Fibroblast of lung (primary cell): ENCODE measurements around the gene TMEM259. TPM values are rescaled to one million over a fixed set of nuclear protein-coding genes. Genes with fewer than 3 reads are reported as not detected.

ENCODE experiments used
- DNase-seq, 2 donors: peaks; one replicate each; pipeline versions ENCODE4 v3.0.0 to v3.0.0-alpha.2; 2010; ENCODE audit warnings: low read depth in 2 of 2
- H2AFZ ChIP-seq: 2 replicates; pipeline ENCODE4 v1.5.1; 2012; ENCODE audit warnings: low read length, control low read depth, inconsistent platforms
- H3K27ac ChIP-seq: 2 replicates; pipeline ENCODE4 v1.5.1; 2011; ENCODE audit warnings: low read length, control low read depth; ENCODE audit not compliant: insufficient read depth
- H3K27me3 ChIP-seq: 2 replicates; pipeline ENCODE4 v1.5.1; 2011; ENCODE audit warnings: mild to moderate bottlenecking, low read length; ENCODE audit not compliant: control insufficient read depth, insufficient read depth
- H3K36me3 ChIP-seq: 2 replicates; pipeline ENCODE4 v1.5.1; 2011; ENCODE audit warnings: low read length; ENCODE audit not compliant: control insufficient read depth, insufficient read depth
- H3K4me1 ChIP-seq: 2 replicates; pipeline ENCODE4 v1.5.1; 2011; ENCODE audit warnings: low read length; ENCODE audit not compliant: control insufficient read depth, insufficient read depth; ENCODE audit errors: extremely low read depth
- H3K4me2 ChIP-seq: 2 replicates; pipeline ENCODE4 v1.5.1; 2011; ENCODE audit warnings: low read length, control low read depth; ENCODE audit not compliant: insufficient read depth; ENCODE audit errors: extremely low read depth
- H3K4me3 ChIP-seq, 4 experiments: fragments of 200-600 bp in 1 of 4; sonication (generic) in 1 of 4; replicated peaks in 1 of 4; 2 replicates each; pipeline ENCODE4 v1.5.1; 2011 to 2016; ENCODE audit warnings: low read length in 4 of 4, low read depth in 3 of 4, mild to moderate bottlenecking in 3 of 4, control low read depth in 2 of 4, inconsistent platforms in 1 of 4, mixed read lengths in 1 of 4; ENCODE audit not compliant: insufficient read depth in 1 of 4; ENCODE audit errors: control extremely low read depth in 1 of 4
- H3K79me2 ChIP-seq: 2 replicates; pipeline ENCODE4 v1.5.1; 2012; ENCODE audit warnings: mild to moderate bottlenecking, low read length, inconsistent platforms; ENCODE audit not compliant: control insufficient read depth, insufficient read depth
- H3K9ac ChIP-seq: 2 replicates; pipeline ENCODE4 v1.5.1; 2011; ENCODE audit warnings: mild to moderate bottlenecking, low read length, control low read depth; ENCODE audit not compliant: insufficient read depth
- H3K9me3 ChIP-seq: 2 replicates; pipeline ENCODE4 v1.5.1; 2012; ENCODE audit warnings: low read depth, low read length; ENCODE audit not compliant: control insufficient read depth, insufficient read depth
- H4K20me1 ChIP-seq: 2 replicates; pipeline ENCODE4 v1.5.1; 2011; ENCODE audit warnings: low read length; ENCODE audit not compliant: control insufficient read depth, insufficient read depth; ENCODE audit errors: extremely low read depth
- EZH2 ChIP-seq: IDR thresholded peaks from 2 replicates; pipeline ENCODE4 v1.5.1; 2012; ENCODE audit warnings: low read length, control low read depth, mild to moderate bottlenecking; ENCODE audit errors: missing control alignments
- polyA plus RNA-seq, 2 donors: library from polyadenylated mRNA; depleted of rRNA in 1 of 2; stranded (reverse) in 1 of 2; unstranded in 1 of 2; fragments of >200 nt; gene quantifications; 2 replicates each; pipeline ENCODE4 v1.2.1, GENCODE V29; 2011 to 2012; ENCODE audit warnings: missing spikeins in 1 of 2
- total RNA-seq: library from RNA; depleted of rRNA; stranded (reverse); fragments of >200 nt; gene quantifications from 2 replicates; pipeline ENCODE4 v1.2.1, GENCODE V29; 2014
- TF ChIP-seq, protein P1 (sequence below), 2 donors: IDR thresholded peaks in 1 of 2; conservative IDR thresholded peaks in 1 of 2; 1 replicate in 1 of 2; 2 replicates in 1 of 2; pipeline ENCODE4 v1.5.1; 2011 to 2012; ENCODE audit warnings: low read length in 2 of 2, control low read depth in 1 of 2, inconsistent platforms in 1 of 2, low read depth in 1 of 2, mild to moderate bottlenecking in 1 of 2

The TMEM259 gene
- total and polyA plus RNA-seq, 2 donors (not counting 1 experiment from before 2014, with no cell fraction given), result 57.8 to 67.1 TPM

GRCh38 chr19:1060689-1061088 is 39.8 kb upstream of the TMEM259 start:
- Histone ChIP-seq H3K9me3 (peaks cover 5% of the 10 kb centered on the region), H3K36me3 (no peaks in the 10 kb centered on the region), H4K20me1 (no peaks in the 10 kb centered on the region), H3K4me3 (no peak overlapping the region), H3K27me3 (no peaks in the 10 kb centered on the region), H2AFZ (no peak overlapping the region), H3K4me1 (no peaks in the 10 kb centered on the region), H3K4me2 (no peak overlapping the region), H3K79me2 (no peaks in the 10 kb centered on the region), H3K9ac (no peak overlapping the region), H3K27ac (no peak overlapping the region)
- DNase-seq, result no peak
- TF ChIP-seq, protein P1, sequence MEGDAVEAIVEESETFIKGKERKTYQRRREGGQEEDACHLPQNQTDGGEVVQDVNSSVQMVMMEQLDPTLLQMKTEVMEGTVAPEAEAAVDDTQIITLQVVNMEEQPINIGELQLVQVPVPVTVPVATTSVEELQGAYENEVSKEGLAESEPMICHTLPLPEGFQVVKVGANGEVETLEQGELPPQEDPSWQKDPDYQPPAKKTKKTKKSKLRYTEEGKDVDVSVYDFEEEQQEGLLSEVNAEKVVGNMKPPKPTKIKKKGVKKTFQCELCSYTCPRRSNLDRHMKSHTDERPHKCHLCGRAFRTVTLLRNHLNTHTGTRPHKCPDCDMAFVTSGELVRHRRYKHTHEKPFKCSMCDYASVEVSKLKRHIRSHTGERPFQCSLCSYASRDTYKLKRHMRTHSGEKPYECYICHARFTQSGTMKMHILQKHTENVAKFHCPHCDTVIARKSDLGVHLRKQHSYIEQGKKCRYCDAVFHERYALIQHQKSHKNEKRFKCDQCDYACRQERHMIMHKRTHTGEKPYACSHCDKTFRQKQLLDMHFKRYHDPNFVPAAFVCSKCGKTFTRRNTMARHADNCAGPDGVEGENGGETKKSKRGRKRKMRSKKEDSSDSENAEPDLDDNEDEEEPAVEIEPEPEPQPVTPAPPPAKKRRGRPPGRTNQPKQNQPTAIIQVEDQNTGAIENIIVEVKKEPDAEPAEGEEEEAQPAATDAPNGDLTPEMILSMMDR (conservative IDR thresholded peaks at IDR 0.05 in 1 of 2, IDR thresholded peaks at IDR 0.05 in 1 of 2; ENCODE audit: low read depth in 1 of 2, low read length in 2 of 2), result no peak
- TF ChIP-seq EZH2, result no peak

DNA sequence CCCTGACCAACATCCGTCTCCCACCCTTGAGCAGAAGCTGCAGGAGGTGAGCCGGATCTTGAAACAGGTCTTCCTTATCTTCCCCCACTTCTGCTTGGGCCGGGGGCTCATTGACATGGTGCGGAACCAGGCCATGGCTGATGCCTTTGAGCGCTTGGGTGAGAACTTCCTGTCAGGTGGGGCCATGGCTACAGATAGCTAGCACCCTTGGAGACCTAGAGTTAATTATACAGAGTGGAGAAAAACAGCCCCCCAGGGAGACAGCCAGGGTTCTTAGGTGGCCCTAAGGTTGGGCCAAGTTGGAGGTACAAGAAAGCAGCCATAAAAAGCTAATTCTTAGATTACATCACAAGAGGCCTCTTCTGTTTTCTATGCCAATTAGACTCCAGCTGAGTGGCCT is 37.2 kb upstream of the TMEM259 start:
- Histone ChIP-seq H2AFZ (no peak overlapping the region), H3K9ac (no peak overlapping the region), H3K27me3 (no peaks in the 10 kb centered on the region), H3K9me3 (peaks cover 5% of the 10 kb centered on the region), H3K4me3 (no peak overlapping the region), H3K36me3 (no peaks in the 10 kb centered on the region), H3K4me2 (no peak overlapping the region), H3K79me2 (no peaks in the 10 kb centered on the region), H3K27ac (no peak overlapping the region), H3K4me1 (no peaks in the 10 kb centered on the region), H4K20me1 (no peaks in the 10 kb centered on the region)
- TF ChIP-seq EZH2, result no peak
- TF ChIP-seq, protein P1 (conservative IDR thresholded peaks at IDR 0.05 in 1 of 2, IDR thresholded peaks at IDR 0.05 in 1 of 2; ENCODE audit: low read depth in 1 of 2, low read length in 2 of 2), result no peak
- DNase-seq, result no peak

DNA sequence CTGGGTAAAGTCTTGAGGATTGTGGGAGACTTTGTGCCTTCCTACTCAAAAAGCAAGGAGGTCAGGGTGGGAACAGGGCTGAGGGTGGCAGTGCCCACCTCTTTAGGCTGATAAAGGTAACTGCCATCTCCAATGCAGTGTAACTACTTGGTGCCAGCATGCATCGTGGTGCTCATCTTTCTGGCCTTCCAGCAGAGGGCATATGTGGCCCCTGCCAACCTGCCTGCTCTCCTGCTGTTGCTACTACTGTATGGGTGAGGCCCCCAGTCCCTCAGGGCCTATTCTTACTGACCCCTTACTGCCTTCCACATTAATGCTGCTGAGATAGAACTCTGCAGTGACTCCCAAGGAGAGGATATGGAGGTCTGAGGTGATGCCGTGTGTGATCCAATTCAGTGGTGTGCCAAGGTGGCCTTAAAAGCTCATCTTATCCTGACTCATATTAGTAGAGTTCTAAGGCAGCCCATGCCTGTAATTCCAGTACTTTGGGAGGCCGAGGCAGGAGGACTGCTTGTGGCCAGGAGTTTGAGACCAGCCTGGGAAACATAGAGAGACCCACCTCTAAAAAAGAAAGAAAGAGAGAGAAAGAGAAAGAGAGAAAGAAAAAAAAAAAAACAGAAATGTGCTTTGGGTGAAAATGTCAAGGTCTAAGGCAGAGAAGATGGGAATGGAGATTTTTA is 36.4 kb upstream of the TMEM259 start:
- no peaks in the 10 kb centered on the region for H3K79me2 ChIP-seq
- TF ChIP-seq EZH2, result no peak
- TF ChIP-seq, protein P1 (conservative IDR thresholded peaks at IDR 0.05 in 1 of 2, IDR thresholded peaks at IDR 0.05 in 1 of 2; ENCODE audit: low read depth in 1 of 2, low read length in 2 of 2), result no peak
- no peaks in the 10 kb centered on the region for H4K20me1 ChIP-seq
- H3K9me3 ChIP-seq, result peaks cover 5% of the 10 kb centered on the region
- no peaks in the 10 kb centered on the region for H3K36me3 ChIP-seq
- no peak overlapping the region for H2AFZ ChIP-seq
- no peaks in the 10 kb centered on the region for H3K27me3 ChIP-seq
- no peaks in the 10 kb centered on the region for H3K4me1 ChIP-seq
- no peak overlapping the region for H3K9ac ChIP-seq
- no peak overlapping the region for H3K4me3 ChIP-seq
- DNase-seq, result peak; percentile 67 to 80
- H3K27ac ChIP-seq, result no peak overlapping the region
- H3K4me2 ChIP-seq, result no peak overlapping the region
